Muscle layer of duodenum (tissue), 2 donors: Measurements from ENCODE around the gene APP.

Source experiments
- H3K27ac ChIP-seq: one replicate; pipeline ENCODE4 v1.7.0; 2013; ENCODE audit warnings: mild to moderate bottlenecking, low read length
- H3K27me3 ChIP-seq: one replicate; pipeline ENCODE4 v1.7.0; 2013; ENCODE audit warnings: low read depth, mild to moderate bottlenecking, control low read depth, low read length
- H3K36me3 ChIP-seq, 2 donors: one replicate each; pipeline ENCODE4 v1.7.0; 2013; ENCODE audit warnings: low read length in 2 of 2, control low read depth in 1 of 2, mild to moderate bottlenecking in 1 of 2; ENCODE audit not compliant: insufficient read depth in 2 of 2, control insufficient read depth in 1 of 2
- H3K4me1 ChIP-seq, 2 donors: one replicate each; pipeline ENCODE4 v1.7.0; 2013; ENCODE audit warnings: low read length in 2 of 2, mild to moderate bottlenecking in 2 of 2, control low read depth in 1 of 2, moderate library complexity in 1 of 2; ENCODE audit not compliant: insufficient read depth in 2 of 2, control insufficient read depth in 1 of 2
- H3K4me3 ChIP-seq, 2 donors: one replicate each; pipeline ENCODE4 v1.7.0; 2013; ENCODE audit warnings: low read length in 2 of 2, low read depth in 1 of 2, mild to moderate bottlenecking in 1 of 2
- H3K9me3 ChIP-seq, 2 donors: one replicate each; pipeline ENCODE4 v1.7.0; 2013; ENCODE audit warnings: low read length in 2 of 2, control low read depth in 1 of 2, mild to moderate bottlenecking in 1 of 2; ENCODE audit not compliant: control insufficient read depth in 1 of 2
- donor health status: healthy.

APP gene

DNA sequence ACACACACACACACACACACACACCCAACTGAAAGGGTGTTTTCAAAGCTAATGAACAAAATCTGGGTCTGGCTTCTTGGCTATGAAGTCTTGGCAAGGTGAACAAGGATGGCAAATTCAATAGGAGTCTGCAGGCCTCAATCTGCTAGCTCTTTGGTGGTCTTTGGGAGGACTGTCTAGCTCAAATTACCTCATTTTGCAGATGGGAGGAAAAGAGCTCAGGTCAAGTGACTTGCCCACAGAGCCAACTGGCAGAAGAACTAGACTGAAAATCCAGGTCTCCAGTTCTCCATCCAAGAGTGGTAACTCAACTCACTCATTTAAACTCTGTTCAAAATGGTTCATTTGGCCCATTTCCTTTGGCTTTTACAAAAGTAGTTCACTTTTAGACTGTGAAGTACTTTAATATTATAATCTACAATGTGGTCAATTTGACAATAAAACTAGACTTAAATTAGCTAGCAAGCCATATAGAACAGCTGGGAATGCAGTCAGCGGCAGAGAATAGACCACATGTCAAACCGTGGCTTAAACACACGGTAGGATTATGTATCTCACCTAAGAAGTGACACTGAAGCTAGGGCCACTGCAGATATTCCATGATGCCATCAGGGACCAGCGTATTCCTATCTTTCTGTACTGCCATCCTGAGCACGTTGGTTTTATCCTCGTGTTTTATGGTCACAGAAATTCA, 112.9 kb downstream of the APP start:
- Histone ChIP-seq H3K4me3 (no peak overlapping the region), H3K36me3 (no peaks in the 10 kb centered on the region), H3K4me1 (peaks cover 0 to 31% of the 10 kb centered on the region in 2 donors), H3K27me3 (no peaks in the 10 kb centered on the region), H3K27ac (no peak overlapping the region), H3K9me3 (no peaks in the 10 kb centered on the region)

DNA sequence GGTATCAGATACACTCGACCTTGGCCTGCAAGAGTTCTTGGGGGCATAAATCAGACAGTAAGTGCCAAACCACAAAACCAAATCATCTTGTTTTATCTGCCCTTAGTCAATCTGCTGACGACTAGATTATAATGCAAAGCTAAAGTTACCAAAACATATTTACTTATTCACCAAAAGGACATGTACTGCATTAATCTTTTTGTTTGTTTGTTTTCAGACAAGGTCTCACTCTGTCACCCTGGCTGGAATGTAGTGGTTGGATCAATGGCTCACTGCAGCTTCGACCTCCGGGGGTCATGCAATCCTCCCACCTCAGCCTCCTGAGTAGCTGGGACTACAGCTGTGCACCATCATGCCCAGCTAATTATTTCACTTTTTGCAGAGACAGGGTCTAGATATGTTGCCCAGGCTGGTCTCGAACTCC, 114.7 kb downstream of the APP start:
- Histone ChIP-seq H3K36me3 (peaks cover 2 to 8% of the 10 kb centered on the region in 2 donors), H3K27me3 (no peaks in the 10 kb centered on the region), H3K9me3 (no peaks in the 10 kb centered on the region), H3K4me1 (peaks cover 0 to 26% of the 10 kb centered on the region in 2 donors), H3K27ac (no peak overlapping the region), H3K4me3 (no peak overlapping the region)

DNA sequence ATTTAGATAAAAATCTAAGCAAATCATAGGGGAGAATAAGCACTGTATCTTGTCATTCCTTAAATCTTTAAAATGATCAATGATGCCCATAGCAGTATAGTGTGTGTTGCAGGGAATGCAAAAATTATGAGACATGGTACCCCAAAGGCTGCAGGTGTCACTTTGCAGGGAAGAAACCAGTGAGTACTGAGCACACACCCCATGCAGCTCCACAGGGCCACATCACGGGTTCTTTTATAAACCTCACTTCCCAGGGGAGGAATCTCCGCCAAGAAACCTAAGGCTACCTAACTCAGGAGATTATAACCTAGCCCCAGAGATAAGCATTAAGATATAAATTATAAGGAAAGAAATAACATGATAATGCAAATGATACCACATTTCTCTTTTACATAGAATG, 115.6 kb downstream of the APP start:
- no peak overlapping the region for H3K4me3 ChIP-seq
- H3K36me3 ChIP-seq: peaks cover 6 to 17% of the 10 kb centered on the region in 2 donors
- no peaks in the 10 kb centered on the region for H3K9me3 ChIP-seq
- peaks cover 0 to 24% of the 10 kb centered on the region in 2 donors for H3K4me1 ChIP-seq
- no peaks in the 10 kb centered on the region for H3K27me3 ChIP-seq
- no peak overlapping the region for H3K27ac ChIP-seq

DNA sequence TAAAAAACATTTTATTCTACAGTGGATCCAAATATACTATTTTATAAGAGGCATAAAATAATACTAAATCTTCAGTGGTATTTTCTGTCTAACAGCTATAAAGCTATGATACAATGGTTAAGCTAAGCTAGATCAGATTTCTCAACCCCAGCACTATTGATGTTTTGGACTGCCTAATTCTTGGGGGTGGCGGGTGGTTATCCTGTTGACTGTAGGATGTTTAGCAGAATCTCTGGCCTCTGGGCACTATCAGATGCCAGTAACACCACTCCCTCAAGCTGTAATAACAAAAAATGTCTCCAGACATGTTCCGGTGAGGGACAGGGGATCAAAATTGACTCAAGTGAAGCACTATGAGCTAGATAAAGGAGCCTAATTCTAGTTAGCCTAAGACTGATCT, 118.5 kb downstream of the APP start:
- Histone ChIP-seq H3K4me3 (no peak overlapping the region), H3K27ac (no peak overlapping the region), H3K4me1 (peaks cover 0 to 19% of the 10 kb centered on the region in 2 donors), H3K27me3 (no peaks in the 10 kb centered on the region), H3K9me3 (no peaks in the 10 kb centered on the region), H3K36me3 (peaks cover 8 to 30% of the 10 kb centered on the region in 2 donors)

DNA sequence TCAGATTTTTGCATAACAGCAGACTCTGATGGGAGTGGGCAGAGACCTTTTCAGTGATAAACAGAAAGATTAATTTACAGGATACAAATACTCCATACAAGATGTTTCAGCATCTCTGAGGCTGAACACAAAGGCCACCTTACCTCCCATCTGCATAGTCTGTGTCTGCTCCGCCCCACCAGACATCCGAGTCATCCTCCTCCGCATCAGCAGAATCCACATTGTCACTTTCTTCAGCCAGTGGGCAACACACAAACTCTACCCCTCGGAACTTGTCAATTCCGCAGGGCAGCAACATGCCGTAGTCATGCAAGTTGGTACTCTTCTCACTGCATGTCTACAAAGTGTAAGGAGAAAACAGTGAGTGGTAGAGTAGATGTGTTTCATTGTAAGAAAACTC, 119.7 kb downstream of the APP start:
- H3K27ac ChIP-seq: no peak overlapping the region
- no peak overlapping the region for H3K4me3 ChIP-seq
- no peaks in the 10 kb centered on the region for H3K9me3 ChIP-seq
- H3K36me3 ChIP-seq: peaks cover 8 to 30% of the 10 kb centered on the region in 2 donors
- peaks cover 0 to 10% of the 10 kb centered on the region in 2 donors for H3K4me1 ChIP-seq
- H3K27me3 ChIP-seq: no peaks in the 10 kb centered on the region

DNA sequence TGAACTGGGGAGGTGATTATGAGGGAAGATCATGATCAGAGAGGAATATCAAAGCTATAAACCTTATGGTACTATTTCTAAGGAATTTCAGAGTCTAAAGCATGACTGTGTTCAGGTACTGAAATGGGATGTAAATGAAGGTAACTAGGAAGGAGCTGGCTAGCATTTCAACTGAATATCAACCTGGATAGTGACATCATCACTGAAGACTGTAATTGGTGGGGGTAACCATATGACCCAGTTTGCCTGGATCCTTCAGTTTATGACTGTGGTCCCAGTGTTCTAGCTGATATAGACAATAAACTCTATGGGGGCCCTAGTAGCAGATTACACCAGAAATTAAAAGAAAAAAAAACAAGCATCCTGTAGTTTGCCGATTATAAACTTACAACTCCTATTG, 120.8 kb downstream of the APP start:
- Histone ChIP-seq H3K27me3 (no peaks in the 10 kb centered on the region), H3K9me3 (no peaks in the 10 kb centered on the region), H3K4me3 (no peak overlapping the region), H3K36me3 (peaks cover 8 to 30% of the 10 kb centered on the region in 2 donors), H3K4me1 (peaks cover 0 to under 1% of the 10 kb centered on the region in 2 donors), H3K27ac (no peak overlapping the region)

DNA sequence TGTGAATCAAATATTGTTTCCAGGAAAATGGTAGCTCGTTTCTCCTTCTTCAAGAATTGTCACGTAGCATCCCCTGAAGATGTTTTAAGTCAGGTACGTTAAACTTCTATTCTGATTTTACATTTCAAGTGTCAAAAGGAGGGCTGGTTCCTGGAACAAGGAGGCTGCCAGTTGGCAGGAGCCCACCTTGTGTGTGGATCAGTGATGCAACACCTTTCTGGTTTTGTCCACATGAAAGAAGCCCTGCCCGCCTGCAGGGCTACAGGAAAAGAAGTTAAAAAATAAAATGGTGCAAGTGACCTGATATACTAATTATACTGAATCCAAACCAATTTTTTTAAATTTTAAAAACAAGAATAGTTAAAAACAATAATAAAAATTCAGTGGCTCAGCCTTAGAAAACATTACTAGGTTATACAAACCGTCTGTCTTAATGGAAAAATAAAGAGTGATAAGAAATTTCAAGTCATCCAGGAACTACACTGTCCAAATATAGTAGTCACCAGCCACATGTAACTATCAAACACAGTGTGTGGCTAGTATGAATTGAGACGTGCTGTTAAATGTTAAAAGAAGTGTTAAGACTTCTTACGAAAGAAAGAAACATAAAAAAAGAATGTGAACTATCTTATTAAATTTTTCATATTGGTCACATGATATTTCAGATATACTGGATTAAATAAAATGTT, 123.1 kb downstream of the APP start:
- H3K27me3 ChIP-seq: no peaks in the 10 kb centered on the region
- H3K9me3 ChIP-seq: no peaks in the 10 kb centered on the region
- peaks cover 14 to 30% of the 10 kb centered on the region in 2 donors for H3K36me3 ChIP-seq
- H3K4me1 ChIP-seq: no peaks in the 10 kb centered on the region
- H3K27ac ChIP-seq: no peak overlapping the region
- no peak overlapping the region for H3K4me3 ChIP-seq

DNA sequence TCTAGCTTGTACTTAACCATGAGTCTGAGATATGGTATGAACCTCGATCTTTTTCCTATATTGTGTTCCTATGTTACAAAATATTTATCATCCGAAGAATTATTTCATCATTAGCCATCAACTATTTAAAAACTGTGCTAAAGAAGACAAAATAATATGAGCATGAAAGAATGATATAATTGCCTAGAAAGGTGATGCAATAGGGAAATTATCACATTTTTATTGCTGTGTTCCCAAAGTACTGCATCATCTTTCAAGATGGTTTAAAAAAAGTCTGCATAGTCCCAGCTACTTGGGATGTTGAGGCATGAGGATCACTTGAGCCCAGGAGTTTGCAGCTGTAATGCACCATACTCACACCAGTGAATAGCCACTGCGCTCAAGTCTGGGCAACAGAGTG, 126.7 kb downstream of the APP start:
- Histone ChIP-seq H3K36me3 (peaks cover 3 to 6% of the 10 kb centered on the region in 2 donors), H3K4me3 (no peak overlapping the region), H3K27me3 (no peaks in the 10 kb centered on the region), H3K27ac (no peak overlapping the region), H3K4me1 (no peaks in the 10 kb centered on the region), H3K9me3 (no peaks in the 10 kb centered on the region)

DNA sequence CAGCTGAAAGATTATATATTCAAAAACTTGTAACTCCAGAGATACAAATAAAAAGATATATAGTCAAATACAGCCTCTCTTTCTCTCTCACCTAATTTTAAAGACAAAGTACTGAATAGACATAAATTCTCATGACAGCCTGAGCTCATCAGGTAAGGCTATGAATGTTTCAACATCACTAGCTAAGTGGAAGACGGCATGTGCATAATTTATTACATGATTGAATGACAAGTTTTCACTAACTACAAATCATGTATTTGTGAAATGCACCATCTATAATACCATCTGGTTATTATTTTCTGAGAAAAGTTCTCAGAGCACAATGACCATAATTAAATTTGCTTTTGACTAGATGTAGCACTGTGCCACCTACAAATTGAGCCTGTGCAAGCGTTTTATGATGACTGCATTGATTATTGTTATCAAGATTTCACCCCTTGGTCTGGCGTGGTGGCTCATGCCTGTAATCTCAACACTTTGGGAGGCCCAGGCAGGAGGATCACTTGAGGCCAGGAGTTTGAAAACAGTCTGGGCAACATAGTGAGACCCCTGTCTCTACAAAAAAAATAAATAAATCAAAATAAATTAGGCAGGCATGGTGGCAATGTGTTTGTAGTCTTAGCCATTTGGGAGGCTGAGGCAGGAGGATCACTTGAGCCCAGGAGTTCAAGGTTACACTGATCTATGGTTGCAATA, 128.2 kb downstream of the APP start:
- Histone ChIP-seq H3K27me3 (no peaks in the 10 kb centered on the region), H3K36me3 (peaks cover 0 to 5% of the 10 kb centered on the region in 2 donors), H3K27ac (no peak overlapping the region), H3K4me1 (no peaks in the 10 kb centered on the region), H3K9me3 (no peaks in the 10 kb centered on the region), H3K4me3 (no peak overlapping the region)

DNA sequence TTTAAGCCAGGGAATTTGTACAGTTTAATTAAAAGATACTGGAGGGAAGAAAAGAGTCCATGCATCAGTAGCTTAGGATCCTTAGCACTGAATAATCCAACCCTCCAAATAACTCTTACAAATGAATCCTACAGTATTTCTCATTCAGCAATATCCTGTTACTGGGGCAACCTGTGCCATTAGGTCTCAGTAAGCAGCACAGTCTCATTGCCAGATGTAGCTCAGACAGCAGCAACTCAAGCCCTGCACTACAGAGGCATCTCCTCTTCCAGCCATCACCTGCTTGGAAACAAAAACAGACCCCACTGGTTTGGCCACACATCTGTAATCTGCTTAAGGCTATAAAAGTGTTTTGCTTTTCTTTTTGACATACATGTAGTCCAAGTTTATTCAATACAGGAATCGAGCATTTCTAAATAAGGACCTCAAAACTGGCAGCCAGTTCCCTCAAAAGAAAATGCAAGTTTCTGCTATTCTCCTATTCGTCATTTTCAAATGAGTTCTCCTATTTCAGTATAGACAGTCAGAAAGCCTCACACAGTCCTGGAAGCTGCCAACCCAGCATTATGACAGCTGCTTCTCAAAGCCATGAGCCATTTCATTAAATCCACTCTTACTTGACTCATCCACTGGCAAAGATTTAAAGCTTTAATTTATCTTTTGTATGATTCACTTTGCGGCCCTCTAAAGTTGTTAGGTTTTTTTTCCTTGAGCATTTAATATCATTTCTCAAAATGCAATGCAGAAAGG, 129.0 kb downstream of the APP start:
- Histone ChIP-seq H3K9me3 (no peaks in the 10 kb centered on the region), H3K36me3 (peaks cover 0 to 5% of the 10 kb centered on the region in 2 donors), H3K27ac (no peak overlapping the region), H3K4me3 (no peak overlapping the region), H3K4me1 (no peaks in the 10 kb centered on the region), H3K27me3 (no peaks in the 10 kb centered on the region)

DNA sequence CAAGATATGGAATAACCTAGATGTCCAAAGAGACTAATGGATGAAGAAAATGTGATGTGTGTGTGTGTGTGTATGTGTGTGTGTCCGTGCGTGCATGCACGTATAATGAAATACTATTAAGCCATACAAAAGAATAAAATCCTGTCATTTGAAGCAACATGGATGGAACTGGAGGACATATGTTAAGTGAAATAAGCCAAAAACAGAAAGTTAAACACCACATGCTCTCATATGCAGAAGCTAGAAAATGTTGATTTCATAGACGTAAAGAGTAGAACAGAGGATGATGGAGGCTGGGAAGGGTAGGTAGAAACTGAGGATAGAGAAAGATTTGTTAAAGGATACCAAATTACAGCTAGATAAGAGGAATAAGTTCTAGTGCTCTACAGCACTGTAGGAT, 133.7 kb downstream of the APP start:
- H3K36me3 ChIP-seq: no peaks in the 10 kb centered on the region
- no peak overlapping the region for H3K4me3 ChIP-seq
- no peaks in the 10 kb centered on the region for H3K9me3 ChIP-seq
- H3K4me1 ChIP-seq: no peaks in the 10 kb centered on the region
- H3K27ac ChIP-seq: no peak overlapping the region
- no peaks in the 10 kb centered on the region for H3K27me3 ChIP-seq
